ENCODE measurements around the gene FLNB.

FLNB gene

DNA sequence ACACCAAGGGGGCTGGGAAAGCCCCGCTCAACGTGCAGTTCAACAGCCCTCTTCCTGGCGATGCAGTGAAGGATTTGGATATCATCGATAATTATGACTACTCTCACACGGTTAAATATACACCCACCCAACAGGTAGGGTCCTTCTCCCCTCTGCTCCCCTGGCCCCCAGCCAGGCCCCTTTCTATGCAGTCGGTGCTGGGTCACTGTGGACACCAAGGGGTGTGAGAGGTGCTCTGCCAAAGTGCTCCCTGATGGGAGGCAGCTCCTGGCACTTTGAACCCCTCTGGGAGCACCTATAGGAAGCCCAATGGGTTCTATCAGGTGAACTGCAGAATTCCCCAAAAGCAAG, 103.9 kb downstream of the FLNB start:
- DNase-seq = no peak

DNA sequence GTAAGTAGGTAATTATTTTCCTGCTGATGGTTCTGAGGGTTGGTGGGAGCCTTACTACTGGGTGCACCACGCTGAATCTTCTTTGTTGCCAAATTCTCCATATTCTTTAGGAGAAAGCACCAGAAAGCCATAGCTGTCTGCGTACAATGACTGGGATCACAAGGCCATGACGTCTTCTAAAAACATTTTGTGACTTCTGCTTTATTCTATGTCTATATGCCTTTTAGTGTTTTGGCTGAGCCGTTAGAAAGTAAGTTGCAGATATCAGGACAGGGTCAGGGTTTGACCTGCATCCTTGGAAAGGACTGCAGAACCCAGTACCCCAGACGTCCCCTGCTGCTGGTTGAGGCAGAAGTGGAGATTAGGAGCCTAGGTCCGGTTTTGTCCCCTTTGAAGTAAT, 107.0 kb downstream of the FLNB start:
- DNase-seq = no peak

- no peak for DNase-seq
Measured at GRCh38 chr3:58116161-58116955, 108.1 kb downstream of the FLNB start.

DNA sequence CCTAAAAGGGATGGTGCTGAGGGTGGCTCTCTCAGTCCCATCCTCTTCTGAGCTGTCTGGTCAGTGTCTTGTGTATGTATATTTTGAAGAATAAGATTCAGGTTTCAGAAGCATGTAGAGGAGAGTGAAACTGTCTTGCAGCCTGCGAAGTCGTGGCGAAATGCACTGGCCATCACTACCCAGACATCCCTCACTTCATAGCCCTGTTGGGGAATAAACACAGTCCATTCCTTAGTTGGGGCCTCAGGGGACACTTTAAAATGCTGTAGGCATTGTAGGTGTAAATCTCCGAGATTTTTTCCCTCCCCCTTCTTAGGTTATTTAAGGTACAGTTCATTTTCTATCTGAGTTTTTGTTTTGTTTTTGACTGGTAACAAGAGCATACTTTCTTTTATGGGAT, 108.8 kb downstream of the FLNB start:
- no peak for DNase-seq

DNA sequence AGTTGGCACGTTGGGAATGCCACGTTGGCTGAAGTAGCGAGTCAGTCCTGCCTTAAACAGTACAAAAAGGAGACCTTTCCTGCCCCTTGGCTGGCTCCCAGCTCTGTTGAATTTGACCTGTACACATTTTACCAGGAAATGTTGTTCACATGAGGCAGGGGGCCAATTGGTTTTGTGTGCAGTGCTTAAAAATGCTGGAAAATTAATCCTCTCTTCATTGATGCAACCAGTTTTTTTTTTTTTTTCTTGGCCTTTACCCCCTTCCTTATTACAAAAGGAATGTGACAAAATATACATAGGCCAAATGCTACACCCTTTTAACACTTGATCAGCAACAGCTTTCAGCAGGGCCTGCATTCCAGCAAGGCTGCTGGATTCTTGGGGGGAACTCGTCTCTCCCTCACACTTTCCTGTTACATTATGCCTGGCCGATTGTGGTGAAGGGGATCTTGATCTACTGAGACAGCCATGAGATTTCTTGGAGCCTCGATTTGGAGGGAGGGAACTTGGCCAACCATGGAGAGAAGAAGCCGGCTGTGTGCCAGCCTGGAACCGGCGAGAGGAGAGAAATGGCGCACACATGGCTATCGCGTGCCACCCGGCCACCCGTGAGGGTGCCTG, 109.4 kb downstream of the FLNB start:
- peak; percentile 63 for DNase-seq

- no peak for DNase-seq
Measured at GRCh38 chr3:58119186-58119585, 111.0 kb downstream of the FLNB start.

DNA sequence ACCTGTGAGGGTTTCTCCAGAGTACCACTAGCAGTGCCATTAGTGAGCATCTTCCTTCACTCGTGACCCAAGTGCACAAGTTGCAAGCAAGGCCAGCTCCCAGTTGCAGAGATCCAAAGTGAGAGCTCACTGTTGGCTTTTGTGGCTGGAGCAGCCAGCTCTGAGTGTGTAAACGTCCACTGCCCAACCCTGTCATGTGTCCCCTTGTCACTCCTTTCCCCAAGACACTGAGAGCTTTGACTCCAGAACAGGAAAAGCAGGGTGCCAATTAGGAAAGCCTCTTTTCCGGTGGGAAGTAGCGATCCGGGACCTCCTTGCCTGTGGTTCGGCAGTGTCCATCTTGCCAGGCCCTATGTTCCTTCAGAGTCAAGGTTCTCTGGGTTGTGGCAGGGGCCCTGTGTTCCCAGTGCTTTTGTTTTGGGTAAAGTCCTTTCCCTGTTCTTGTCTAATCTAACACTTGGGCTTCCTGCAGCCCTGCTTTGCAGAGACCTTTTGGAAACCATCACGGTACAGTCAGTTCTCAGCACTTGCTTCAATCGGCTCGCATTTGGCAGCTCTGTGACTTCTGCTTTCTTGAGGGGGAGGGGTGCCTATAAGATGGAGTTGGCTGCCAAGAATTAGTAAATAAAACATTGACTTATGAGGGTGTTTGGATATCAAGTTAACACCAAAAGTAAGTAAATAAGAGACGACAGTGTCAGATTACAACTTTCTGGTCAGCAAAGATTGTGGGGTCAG, 112.0 kb downstream of the FLNB start:
- DNase-seq = no peak

DNA sequence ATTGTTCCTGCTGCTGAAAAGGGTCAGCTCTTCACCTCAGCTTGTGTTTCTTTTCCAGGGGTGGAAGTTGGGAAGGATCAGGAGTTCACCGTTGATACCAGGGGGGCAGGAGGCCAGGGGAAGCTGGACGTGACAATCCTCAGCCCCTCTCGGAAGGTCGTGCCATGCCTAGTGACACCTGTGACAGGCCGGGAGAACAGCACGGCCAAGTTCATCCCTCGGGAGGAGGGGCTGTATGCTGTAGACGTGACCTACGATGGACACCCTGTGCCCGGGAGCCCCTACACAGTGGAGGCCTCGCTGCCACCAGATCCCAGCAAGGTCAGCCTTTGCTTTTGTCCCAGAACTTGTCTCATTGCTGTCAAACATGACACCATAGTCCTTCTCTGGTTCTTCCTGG, 113.0 kb downstream of the FLNB start:
- DNase-seq = no peak

DNA sequence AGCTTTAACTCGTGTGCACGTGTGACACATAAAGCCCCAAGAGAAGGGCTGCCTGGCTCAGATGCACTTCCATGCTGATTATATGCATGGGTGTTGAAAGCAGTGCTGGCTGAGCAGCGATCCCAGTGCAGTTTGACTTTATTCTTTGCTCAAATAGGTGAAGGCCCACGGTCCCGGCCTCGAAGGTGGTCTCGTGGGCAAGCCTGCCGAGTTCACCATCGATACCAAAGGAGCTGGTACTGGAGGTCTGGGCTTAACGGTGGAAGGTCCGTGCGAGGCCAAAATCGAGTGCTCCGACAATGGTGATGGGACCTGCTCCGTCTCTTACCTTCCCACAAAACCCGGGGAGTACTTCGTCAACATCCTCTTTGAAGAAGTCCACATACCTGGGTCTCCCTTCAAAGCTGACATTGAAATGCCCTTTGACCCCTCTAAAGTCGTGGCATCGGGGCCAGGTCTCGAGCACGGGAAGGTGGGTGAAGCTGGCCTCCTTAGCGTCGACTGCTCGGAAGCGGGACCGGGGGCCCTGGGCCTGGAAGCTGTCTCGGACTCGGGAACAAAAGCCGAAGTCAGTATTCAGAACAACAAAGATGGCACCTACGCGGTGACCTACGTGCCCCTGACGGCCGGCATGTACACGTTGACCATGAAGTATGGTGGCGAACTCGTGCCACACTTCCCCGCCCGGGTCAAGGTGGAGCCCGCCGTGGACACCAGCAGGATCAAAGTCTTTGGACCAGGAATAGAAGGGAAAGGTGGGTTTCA, 114.9 kb downstream of the FLNB start:
- DNase-seq = no peak

DNA sequence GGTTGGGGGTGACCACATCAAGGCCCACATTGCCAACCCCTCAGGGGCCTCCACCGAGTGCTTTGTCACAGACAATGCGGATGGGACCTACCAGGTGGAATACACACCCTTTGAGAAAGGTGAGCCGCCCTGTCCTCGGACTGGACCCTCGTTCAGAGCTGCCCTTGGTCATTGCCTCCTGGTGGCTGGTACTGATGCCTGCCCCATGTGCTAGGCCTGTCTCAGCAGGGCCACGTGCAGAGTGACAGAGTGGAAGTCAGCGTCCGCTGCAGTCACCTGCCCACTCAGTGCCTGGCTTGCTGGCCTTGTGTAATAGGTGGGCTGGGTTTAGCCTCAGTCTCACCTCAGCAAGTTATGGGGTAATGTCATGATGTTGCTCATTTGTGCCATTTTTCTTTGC, 116.2 kb downstream of the FLNB start:
- no peak for DNase-seq

- DNase-seq = no peak
Measured at GRCh38 chr3:58129041-58129770, 121.0 kb downstream of the FLNB start.

DNA sequence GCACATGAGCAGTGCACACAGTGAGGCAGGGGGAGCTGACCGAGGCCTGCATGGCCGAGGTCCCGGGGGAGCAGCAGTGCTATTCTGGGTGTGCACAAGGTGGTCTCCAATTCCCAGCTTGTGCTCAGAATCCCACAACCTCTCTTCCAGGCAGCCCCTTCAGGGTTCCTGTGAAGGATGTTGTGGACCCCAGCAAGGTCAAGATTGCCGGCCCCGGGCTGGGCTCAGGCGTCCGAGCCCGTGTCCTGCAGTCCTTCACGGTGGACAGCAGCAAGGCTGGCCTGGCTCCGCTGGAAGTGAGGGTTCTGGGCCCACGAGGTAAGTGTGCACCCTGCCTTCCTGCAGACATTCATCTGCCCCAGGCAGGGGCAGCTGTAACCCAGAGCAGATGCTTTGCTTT, 122.4 kb downstream of the FLNB start:
- no peak for DNase-seq

- no peak for DNase-seq
Measured at GRCh38 chr3:58131101-58131825, 123.0 kb downstream of the FLNB start.

DNA sequence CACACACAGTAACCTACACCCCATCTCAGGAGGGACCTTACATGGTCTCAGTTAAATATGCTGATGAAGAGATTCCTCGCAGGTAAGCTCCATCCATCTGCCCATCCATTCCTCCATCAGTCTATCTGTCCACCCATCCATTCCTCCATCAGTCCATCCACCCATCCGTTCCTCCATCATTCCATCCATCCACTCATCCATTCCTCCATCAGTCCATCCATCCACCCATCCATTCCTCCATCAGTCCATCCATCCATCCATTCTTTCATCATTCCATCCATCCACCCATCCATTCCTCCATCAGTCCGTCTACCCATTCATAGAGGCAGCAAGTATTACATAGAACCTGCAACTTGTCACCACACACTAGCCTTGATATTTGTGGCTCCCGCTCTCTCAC, 124.6 kb downstream of the FLNB start:
- no peak for DNase-seq

GRCh38 chr3:58134468-58134867, 126.2 kb downstream of the FLNB start:
- no peak for DNase-seq

DNA sequence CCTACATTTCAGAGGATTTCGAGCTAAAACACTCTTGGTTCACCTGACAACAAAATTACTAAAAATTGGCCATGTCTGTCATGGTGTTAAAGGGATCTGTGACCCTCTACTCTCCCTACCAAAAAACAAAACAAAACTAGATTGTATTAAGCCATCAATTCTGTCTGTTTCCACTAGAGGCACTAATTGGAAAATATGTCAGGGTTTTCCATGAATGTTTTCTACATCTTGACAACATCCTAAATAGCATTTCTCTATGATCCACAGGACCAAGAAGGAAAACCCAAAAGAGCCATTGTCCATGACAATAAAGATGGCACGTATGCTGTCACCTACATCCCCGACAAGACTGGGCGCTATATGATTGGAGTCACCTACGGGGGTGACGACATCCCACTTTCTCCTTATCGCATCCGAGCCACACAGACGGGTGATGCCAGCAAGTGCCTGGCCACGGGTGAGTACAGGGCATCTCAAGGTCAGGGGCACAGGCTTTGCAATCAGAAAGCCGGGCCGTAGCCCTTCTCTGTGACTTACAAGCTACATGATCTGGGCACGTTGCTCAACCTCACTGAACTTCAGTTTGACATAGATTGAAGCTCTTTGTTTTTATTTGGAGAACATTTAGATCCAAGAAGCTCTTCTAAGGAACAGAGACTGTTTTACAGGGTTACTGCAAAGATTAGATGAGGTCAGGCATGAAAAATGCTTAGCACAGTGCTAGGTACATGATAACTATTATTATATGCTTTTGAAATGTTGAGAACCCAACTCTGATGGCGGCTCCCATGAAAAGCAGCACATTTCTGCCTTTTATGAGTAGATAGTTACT, 127.7 kb downstream of the FLNB start:
- no peak for DNase-seq

DNA sequence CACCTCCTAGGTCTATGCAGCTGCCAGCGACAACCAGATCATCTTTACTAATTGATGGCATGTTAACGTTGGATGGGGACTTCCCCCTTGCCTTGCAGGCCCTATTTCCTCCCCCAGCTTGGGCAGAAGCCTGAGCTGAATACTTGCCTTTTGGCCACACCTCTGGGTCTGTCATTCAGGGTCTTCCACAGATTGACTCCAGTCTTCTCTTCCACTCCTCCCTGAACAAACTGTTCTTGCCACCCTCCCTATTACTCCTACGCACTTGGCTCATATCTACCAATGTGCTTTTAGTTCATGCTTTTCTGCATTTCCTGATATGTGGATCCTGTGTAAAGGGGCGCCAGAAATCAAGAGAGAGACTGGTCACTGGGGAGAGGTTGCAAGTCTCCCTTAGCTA, 129.1 kb downstream of the FLNB start:
- DNase-seq = no peak

DNA sequence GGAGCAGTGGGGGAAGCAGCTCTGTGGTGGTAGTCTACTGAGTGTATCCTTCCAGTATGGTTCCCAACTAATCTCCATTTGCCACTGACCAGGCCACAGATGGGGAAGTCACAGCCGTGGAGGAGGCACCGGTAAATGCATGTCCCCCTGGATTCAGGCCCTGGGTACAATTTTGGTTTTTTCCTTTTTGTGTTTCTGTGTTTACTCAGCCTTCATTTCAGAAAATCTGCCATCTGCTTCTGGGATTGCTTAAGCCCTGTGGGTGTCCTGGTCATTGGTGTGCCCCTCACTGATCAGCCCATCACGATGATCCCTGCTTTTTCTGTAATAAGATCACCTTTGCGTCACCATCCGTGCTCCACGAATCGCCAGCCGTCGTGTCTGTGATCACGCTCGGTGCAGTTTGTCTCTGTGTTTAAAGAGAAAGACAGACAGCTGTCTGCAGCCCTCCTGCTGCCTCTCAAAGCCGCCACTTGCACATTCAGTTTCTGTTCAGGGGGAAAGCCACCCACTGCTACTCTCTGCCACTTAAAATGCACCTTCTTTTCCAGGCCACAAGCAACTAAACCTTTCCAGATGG, 133.6 kb downstream of the FLNB start:
- DNase-seq = no peak

DNA sequence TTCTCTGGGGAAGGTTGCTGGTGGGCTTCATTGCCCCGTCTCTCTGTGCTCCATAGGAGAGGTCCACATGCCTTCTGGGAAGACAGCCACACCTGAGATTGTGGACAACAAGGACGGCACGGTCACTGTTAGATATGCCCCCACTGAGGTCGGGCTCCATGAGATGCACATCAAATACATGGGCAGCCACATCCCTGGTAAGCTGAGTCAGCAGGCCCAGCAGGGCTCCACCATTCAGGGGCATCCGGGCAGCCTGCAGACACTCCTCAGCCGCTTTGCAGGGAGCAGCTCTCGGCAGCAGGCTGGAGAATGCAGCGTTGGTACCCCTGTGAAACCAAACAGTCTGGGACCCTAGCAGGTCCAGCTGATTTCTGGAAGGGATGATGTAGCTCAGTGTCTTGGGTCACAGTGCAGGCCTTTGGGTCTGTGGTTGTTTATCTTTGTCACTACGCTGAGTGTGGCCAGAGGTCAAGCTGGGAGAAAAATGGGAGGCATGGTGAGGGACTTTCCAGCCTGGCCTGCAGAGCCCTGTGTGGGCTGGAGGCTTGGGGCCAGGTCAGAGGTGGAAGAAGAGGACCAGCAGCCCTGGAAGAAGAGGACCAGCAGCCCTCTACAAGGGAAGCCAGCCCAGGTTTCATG, 135.3 kb downstream of the FLNB start:
- no peak for DNase-seq

Measured in left hindlimb (tissue), 1 donor.